HG02798 (cell line): ENCODE results near the gene NEK5.
A peak's percentile ranks its signal among the peaks of the same experiment; 100 is the strongest.
"Not testable (repeated sequence)": the region's sequence is repeated elsewhere in the genome, so short reads cannot be mapped to it uniquely, and the experiment has no call there.

Source experiments
- ATAC-seq: cut with Tn5 transposase; IDR thresholded peaks from one replicate; pipeline ENCODE4 v1.9.1; 2021; ENCODE audit warnings: mild to moderate bottlenecking; ENCODE audit not compliant: unreplicated experiment, poor library complexity

The NEK5 gene

DNA sequence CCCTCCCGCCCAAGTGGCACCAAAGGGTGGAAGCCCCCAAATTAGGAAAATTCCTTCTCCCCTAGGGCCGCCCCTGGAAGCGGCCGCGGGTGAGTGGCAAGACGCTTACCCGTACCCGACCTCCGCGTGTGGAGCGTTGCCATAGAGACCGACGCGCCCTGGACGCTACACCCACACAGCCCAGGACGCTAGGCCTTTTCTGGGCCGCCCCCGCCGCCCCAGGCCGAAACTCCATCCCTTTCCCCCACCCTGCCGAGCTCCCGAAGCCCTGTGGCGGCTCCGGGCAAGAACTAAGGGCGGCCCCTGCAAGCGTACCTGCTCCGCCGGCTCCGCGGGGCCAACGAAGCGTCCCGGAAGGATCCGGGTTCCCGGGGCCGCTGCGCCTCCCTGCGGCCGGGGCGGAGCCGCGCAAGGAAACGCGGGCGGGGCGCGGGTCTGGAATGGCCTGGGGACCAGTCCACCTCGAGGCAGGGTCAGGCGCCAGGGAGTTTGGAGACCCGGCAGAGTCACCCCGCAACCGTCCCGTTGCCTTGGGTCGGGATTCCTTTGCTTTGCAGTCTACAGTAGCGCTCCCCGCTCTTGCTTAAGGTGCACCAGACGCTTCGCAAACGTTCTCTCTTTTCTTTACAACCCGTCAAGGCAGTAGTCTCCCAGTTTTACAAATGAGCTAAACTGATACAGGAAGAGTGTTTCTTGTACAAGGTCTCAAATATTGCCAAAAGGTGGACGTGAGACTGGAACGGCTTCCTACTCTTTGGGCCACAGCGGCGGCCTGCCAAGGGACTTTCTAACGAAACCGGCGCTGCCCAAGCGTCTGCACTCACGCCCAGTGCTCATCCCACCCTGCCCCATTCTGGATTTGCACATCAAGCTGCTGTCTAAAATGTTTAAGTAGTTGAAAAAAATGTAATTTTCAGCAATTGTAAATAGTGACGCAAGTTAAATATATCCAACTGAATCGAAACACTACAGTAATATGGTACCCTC is at the start of gene NEK5:
NEK5 (minus strand) TSS at position 360 of the 987 bp plus-strand sequence. CDS start 1,591 bp downstream, outside the sequence.
- peak; percentile 81 for ATAC-seq

GRCh38 chr13:52177276-52177675 is 48.4 kb upstream of the NEK5 start:
- ATAC-seq, result no peak

DNA sequence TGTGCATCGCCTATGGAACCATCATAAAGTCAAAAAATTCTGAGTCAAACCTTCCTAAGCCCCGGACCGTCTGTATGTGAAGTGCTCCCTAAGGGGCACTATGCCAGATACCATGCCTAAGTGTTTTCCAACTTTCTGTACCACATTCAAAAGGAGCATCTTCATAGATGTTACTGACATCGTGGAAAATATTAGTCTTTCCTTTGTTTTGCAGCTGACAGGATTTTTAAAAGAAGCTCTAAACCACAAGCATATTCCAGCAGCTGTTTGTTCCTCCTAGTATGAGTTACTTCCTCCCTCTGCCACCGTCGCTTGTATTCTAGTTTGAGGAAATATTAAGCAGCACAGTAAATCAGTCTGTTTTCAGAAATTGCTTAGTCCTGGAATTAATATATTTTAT is 45.1 kb upstream of the NEK5 start:
- not testable (repeated sequence) for ATAC-seq

DNA sequence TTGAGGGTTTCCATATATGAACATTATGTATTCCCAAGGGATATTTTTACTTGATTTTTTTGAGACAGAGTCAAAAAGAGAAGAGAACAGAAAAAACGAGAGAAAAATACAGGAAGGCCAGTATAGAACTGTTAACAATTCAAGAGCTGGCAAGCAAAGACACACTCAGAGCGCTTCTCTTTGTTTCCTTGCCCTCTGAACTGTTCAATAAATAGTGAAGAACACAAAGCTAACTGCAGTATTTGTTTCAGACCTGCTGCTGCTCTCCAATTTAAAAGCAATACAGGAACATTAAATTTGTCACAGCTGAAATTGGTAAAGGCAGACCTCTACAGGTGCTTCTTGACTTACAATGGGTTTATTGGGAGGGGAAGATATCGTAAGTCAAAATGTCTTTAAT is 44.5 kb upstream of the NEK5 start:
- no peak for ATAC-seq

- ATAC-seq, result not testable (repeated sequence)
These were observed 42.8 kb upstream of the NEK5 start for GRCh38 chr13:52171686-52172085.

- not testable (repeated sequence) for ATAC-seq
These were observed 42.0 kb upstream of the NEK5 start for GRCh38 chr13:52170828-52171391.

- no peak for ATAC-seq
These were observed 41.0 kb upstream of the NEK5 start for GRCh38 chr13:52169839-52170238.

DNA sequence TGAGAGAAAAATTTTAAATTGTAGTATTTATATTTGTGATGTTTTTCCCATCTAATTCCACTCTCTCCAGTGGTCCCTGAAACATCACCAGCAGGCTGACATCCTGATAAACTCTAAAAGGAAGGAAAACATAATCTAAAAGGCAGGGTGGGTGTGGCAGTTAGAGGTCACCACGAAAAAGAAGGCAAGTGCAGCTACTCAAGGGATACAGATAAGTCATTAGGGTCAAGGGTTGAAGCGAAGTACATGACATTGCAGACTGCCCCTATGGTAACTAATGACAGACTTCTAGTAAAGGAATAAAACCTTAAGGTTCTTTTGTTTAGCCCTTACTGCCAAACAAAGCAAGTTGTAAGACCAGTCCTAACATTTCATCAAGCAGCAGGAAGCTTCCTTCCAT is 36.5 kb upstream of the NEK5 start:
- no peak for ATAC-seq

DNA sequence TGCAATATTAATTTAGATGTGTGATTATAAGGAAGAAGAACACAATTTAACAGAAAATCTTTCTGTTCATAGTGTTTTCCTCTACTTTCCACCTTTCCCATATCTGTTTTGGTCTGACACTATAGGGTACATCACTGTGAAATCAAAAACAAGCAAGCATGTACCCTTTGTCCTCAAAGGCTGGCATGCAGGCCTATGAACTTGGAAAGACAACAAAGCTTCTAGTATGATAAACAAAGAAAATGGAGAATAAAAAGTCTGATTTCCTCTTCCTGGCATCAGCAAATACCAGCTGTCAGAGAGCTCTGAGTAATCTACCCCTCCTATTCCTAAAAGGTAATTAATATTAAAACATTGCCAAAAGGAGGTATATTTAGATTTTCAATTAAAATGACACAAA is 36.1 kb upstream of the NEK5 start:
- ATAC-seq, result no peak

DNA sequence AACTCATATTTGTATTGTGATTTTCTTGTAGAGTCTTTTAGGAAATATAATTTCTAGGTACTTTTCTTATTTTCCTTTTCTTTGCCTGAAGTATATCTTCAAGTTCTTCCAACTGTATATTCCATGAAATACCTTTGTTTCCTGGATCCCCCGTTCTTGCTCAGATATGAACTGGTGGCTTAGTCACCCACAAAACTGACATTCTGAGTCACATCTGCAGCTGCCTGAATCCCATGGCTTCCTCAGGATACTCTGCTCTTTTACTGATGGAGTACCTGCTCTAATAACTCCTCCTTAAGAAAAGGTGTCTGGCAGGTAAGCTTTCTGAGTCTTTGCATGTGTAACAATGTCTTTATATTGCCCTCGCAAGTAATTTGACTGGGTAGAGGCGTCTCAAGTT is 35.0 kb upstream of the NEK5 start:
- ATAC-seq, result not testable (repeated sequence)

DNA sequence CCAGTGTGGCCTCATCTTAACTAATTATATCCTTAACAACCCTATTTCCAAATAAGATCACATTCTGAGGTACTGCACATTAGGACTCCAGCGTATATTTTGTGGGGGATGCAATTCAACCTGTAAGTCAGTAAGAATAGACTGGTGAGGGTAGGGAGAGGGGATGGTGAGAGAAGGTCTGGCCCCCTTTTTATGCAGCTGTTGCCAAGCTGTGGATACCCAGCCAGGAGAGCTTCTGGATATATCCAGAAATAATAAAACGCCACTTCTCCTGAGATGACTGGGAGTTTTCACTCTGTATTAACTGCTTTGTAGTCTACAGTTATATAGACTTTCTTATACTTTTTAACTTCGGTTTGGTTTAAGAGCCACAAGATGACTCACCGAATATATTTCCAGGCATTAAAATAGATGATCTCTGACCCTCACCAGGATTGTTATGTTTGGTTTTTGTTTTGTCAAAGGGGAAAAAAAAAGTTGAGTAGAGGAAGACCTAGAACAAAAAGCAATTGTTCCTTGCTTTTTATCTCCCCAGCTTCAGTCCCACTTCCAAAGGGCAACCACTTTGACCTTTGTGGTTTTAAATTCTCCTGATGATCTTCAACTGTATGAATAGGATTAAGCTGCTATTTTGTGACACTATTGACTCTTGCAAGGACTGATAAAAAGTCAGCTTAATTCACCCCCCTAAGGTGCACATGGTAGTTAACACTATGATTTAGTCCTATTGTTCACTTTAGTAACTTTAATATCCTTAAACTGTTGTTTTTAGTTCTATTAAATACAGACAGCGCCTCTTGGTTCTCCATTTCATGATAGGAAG is 33.6 kb upstream of the NEK5 start:
- ATAC-seq, result no peak

GRCh38 chr13:52161181-52161646 is 32.3 kb upstream of the NEK5 start:
- no peak for ATAC-seq

GRCh38 chr13:52160506-52160905 is 31.6 kb upstream of the NEK5 start:
- ATAC-seq, result no peak

GRCh38 chr13:52160053-52160452 is 31.2 kb upstream of the NEK5 start:
- no peak for ATAC-seq

DNA sequence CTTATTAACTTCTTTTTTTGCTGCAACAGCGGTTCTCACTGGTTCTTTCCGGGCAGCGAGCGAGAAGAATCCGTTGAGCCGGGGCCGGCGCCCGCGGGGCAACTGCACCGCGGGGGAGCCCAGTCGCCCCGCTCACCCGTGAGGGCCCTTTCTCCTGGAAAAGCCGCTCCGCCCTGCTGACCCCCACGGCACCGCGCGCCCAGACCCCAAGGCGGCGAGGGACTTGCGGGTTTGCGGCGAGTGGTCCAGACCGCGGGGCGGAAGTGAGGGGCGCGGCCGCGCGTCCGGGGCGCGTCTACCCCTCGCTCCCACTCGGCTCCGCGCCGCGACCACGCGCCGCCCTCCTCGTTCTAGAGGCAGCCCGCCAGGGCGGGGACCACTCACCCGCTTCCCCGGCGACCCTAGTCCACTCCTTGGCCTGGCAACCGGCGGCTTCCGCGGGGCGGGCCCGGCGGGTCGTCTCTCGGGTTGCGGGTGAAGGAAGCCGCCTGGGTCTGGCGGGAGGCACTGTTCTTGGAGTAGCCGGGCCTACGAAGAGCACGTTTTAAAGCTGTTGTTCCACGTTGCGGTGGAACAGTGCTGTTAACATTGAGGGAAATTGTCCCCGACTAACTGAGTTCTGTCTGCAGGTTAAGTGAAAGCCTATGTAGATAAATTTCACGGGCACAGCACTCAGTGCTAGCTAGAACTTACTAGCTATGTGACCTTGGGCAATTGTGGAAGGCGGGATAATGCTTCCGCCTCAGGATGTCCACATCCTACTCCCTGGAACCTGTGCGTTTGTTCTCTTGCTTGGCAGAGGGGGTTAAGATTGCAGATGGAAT is 30.5 kb upstream of the NEK5 start, which contains the start of gene NEK3:
NEK3 (minus strand) TSS at position 439 of the 824 bp plus-strand sequence. CDS start 3,406 bp downstream, outside the sequence.
- peak; percentile 89 for ATAC-seq

DNA sequence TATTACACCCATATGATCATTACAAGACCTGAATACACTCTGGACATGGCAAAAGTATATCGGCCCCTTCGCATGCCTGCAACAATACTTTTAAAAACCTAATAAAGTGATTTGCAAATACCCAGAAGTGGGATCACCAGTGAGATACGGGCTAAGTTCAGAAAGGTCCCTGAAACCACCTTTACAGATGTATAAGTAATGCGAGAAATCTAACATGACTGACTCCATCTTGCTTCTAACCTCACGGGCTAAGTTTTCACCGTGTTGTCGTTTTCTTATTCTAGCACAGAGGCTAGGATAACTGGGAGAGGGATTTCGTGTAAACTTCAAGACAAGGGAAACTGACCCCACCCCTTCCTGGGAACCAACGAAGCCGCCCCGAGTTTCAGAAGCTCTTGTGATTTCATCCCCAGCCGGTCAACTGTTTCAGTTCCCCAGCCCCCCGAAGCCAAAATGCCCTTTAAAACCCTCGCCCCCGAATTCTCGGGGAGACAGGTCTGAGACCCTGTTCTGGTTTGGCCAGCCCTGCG is 29.8 kb upstream of the NEK5 start:
- ATAC-seq, result peak; percentile 20

DNA sequence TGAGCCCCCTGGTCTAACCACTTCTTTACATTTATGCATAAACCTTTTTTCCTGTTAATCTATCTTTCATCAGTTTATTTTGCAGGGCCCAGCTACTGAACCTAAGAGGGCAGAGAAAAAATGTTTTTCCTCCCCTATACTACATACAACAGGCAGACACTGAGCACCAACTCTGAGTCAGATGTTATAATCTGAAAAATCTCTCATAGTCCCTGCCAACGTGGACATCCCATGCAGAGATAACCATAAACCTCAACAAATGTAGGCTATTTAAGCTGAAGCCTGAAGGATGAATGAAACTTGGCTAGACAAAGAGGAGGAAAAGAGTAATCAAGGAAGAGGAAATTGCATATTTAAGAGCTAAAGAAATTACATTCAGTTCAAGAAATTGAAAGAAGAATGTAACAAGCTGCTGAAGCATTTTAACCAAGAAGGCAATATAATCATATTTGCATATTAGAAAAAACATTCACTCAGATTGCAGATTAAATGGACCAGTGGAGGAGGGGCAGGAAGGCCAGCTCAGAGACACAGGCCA is 27.9 kb upstream of the NEK5 start:
- ATAC-seq, result no peak

- no peak for ATAC-seq
These were observed 26.3 kb upstream of the NEK5 start for GRCh38 chr13:52155177-52155576.

GRCh38 chr13:52147225-52147624 is 18.4 kb upstream of the NEK5 start:
- ATAC-seq, result no peak
